Heart left ventricle (tissue), 13 donors: Measurements from ENCODE around the gene DAB1.

Experiments used
- POLR2A ChIP-seq, 2 donors: fragments of 450-650 bp; IDR thresholded peaks; one replicate each; pipeline ENCODE4 v1.6.1; 2017; ENCODE audit warnings: antibody characterized with exemption in 2 of 2, mild to moderate bottlenecking in 2 of 2, moderate library complexity in 2 of 2
- TF ChIP-seq, protein P1 (sequence below), 12 donors: fragments of 200-600 bp; sonication (generic) in 4 of 12; IDR thresholded peaks; one replicate each; pipeline versions ENCODE4 v1.5.0 to v1.8.0; 2018 to 2022; ENCODE audit warnings: antibody characterized with exemption in 12 of 12, mild to moderate bottlenecking in 5 of 12
- donor health status: ischemic (EF 13 %, LVEDD 7.1; RV severe dilation, severe dysfunction).
- donor health status: DM: no; HTN: yes; CAD: no.
- donor health status: DM: no; HTN: no; CAD: no.
- donor health status: ischemic (EF 25% LVEDD 6.9; RV normal size, moderate dysfunction).
- donor health status: ischemic (EF 25% LVEDD 5.7; RV mildly dilated, moderate dysfunction).
- donor health status: ischemic (EF 35%, LVEDD 5.7; RV mildly dilated, moderate dysfunction).
- donor health status: nonischemic (EF 11% LVEDD 7.7; RV severe dilation, severe dysfunction).
- donor health status: DM: yes; HTN: yes; CAD: no.
- donor health status: PGD.
- donor health status: ischemic (EF 29% LVEDD 5.4; RV normal size, mild dysfunction).
- donor health status: nonischemic (EF 23%, LVEDD 6.1; RV moderate dilation, normal function).

DNA sequence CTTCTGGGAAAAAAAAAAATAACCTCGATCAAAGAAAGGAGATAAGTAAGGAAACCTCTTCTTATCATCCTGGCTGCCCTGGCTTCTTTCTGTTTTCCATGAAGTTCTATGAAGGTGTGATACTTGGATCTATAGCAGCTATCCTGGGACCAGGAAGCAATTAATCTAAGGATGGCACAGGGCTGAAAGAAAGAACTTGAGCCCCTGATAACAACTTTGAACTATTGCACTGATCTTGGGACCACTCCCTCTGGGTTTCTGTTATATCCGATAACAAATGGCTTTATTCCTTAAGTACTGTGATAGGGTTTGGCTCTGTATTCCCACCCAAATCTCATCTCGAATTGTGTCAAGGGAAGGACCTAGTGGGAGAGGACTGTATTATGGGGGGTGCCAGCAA is 104.1 kb downstream of the DAB1 start:
- TF ChIP-seq, protein P1, sequence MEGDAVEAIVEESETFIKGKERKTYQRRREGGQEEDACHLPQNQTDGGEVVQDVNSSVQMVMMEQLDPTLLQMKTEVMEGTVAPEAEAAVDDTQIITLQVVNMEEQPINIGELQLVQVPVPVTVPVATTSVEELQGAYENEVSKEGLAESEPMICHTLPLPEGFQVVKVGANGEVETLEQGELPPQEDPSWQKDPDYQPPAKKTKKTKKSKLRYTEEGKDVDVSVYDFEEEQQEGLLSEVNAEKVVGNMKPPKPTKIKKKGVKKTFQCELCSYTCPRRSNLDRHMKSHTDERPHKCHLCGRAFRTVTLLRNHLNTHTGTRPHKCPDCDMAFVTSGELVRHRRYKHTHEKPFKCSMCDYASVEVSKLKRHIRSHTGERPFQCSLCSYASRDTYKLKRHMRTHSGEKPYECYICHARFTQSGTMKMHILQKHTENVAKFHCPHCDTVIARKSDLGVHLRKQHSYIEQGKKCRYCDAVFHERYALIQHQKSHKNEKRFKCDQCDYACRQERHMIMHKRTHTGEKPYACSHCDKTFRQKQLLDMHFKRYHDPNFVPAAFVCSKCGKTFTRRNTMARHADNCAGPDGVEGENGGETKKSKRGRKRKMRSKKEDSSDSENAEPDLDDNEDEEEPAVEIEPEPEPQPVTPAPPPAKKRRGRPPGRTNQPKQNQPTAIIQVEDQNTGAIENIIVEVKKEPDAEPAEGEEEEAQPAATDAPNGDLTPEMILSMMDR (IDR thresholded peaks at IDR 0.05): no peak
- no peak for TF ChIP-seq POLR2A (IDR thresholded peaks at IDR 0.05)
